GM12878 (cell line): ENCODE results near the gene ZBTB22. TPM values are rescaled to one million over a fixed set of nuclear protein-coding genes. Genes with fewer than 3 reads are reported as not detected.
A peak's percentile ranks its signal among the peaks of the same experiment; 100 is the strongest.

Source experiments
- CBFB ChIP-seq: IDR thresholded peaks from 2 replicates; pipeline ENCODE4 v1.6.1; 2016; ENCODE audit warnings: antibody characterized with exemption, low read depth
- CBX5 ChIP-seq: sonication (generic); IDR thresholded peaks from 2 replicates; pipeline ENCODE4 v1.6.1; 2016; ENCODE audit warnings: low read depth, moderate library complexity, mild to moderate bottlenecking, inconsistent platforms
- CREM ChIP-seq: IDR thresholded peaks from 2 replicates; pipeline ENCODE4 v1.6.1; 2014; ENCODE audit warnings: antibody characterized with exemption, low read depth
- ELK1 ChIP-seq: IDR thresholded peaks from 2 replicates; pipeline ENCODE4 v1.6.1; 2012; ENCODE audit warnings: low read depth, low read length, improper control_type of control experiment
- ESRRA ChIP-seq: IDR thresholded peaks from 2 replicates; pipeline ENCODE4 v1.6.1; 2012; ENCODE audit warnings: mild to moderate bottlenecking, low read length, improper control_type of control experiment
- FOXK2 ChIP-seq: fragments of 450-650 bp; IDR thresholded peaks from 2 replicates; pipeline ENCODE4 v1.6.1; 2017; ENCODE audit warnings: mild to moderate bottlenecking, moderate library complexity
- FOXM1 ChIP-seq: IDR thresholded peaks from 2 replicates; pipeline ENCODE4 v1.6.1; 2012; ENCODE audit warnings: low read depth, mild to moderate bottlenecking, inconsistent platforms, low read length, moderate library complexity
- GABPA ChIP-seq: IDR thresholded peaks from 2 replicates; pipeline ENCODE4 v1.6.1; 2014; ENCODE audit warnings: antibody characterized with exemption, low read depth, mild to moderate bottlenecking, inconsistent platforms
- HDGF ChIP-seq: fragments of 450-650 bp; IDR thresholded peaks from 2 replicates; pipeline ENCODE4 v1.6.1; 2016; ENCODE audit warnings: antibody characterized with exemption
- JUND ChIP-seq: IDR thresholded peaks from 2 replicates; pipeline ENCODE4 v1.6.1; 2012; ENCODE audit warnings: low read depth, mild to moderate bottlenecking, low read length, improper control_type of control experiment, moderate library complexity
- KAT2A ChIP-seq: conservative IDR thresholded peaks from 2 replicates; pipeline ENCODE4 v1.6.1; 2011; ENCODE audit warnings: low read depth, low read length; ENCODE audit not compliant: control insufficient read depth
- KLF5 ChIP-seq: fragments of 450-650 bp; IDR thresholded peaks from 2 replicates; pipeline ENCODE4 v1.6.1; 2014; ENCODE audit warnings: mild to moderate bottlenecking; ENCODE audit not compliant: partially characterized antibody
- MEF2B ChIP-seq: fragments of 450-650 bp; IDR thresholded peaks from 2 replicates; pipeline ENCODE4 v1.6.1; 2018; ENCODE audit warnings: mild to moderate bottlenecking, moderate library complexity; ENCODE audit not compliant: partially characterized antibody, poor library complexity, severe bottlenecking
- MTA2 ChIP-seq: fragments of 450-650 bp; IDR thresholded peaks from 2 replicates; pipeline ENCODE4 v1.6.1; 2016; ENCODE audit warnings: low read depth, mild to moderate bottlenecking, moderate library complexity
- NBN ChIP-seq: fragments of 450-650 bp; IDR thresholded peaks from 2 replicates; pipeline ENCODE4 v1.6.1; 2016
- NR2F1 ChIP-seq: fragments of 450-650 bp; conservative IDR thresholded peaks from 2 replicates; pipeline ENCODE4 v1.6.1; 2017; ENCODE audit warnings: mild to moderate bottlenecking
- PBX3 ChIP-seq: IDR thresholded peaks from 2 replicates; pipeline ENCODE4 v1.6.1; 2011; ENCODE audit warnings: mild to moderate bottlenecking, low read depth, low read length, moderate library complexity; ENCODE audit not compliant: insufficient replicate concordance
- POU2F2 ChIP-seq: IDR thresholded peaks from 3 replicates; pipeline ENCODE4 v1.6.1; 2011; ENCODE audit warnings: low read depth, mild to moderate bottlenecking, low read length, borderline replicate concordance
- RBBP5 ChIP-seq: fragments of 200-600 bp; sonication (generic); conservative IDR thresholded peaks from 2 replicates; pipeline ENCODE4 v1.6.1; 2016
- RFX5 ChIP-seq: IDR thresholded peaks from 2 replicates; pipeline ENCODE4 v1.6.1; 2011; ENCODE audit warnings: low read depth, low read length, improper control_type of control experiment
- SMARCA5 ChIP-seq: fragments of 450-650 bp; IDR thresholded peaks from 2 replicates; pipeline ENCODE4 v1.6.1; 2017; ENCODE audit warnings: mild to moderate bottlenecking
- SREBF1 ChIP-seq: IDR thresholded peaks from 2 replicates; pipeline ENCODE4 v1.6.1; 2012; ENCODE audit warnings: mild to moderate bottlenecking, low read length
- TARDBP ChIP-seq: IDR thresholded peaks from 2 replicates; pipeline ENCODE4 v1.6.1; 2016; ENCODE audit warnings: borderline replicate concordance
- TCF12 ChIP-seq: IDR thresholded peaks from 2 replicates; pipeline ENCODE4 v1.6.1; 2011; ENCODE audit warnings: low read depth, mild to moderate bottlenecking, low read length
- TCF3 ChIP-seq: IDR thresholded peaks from 2 replicates; pipeline ENCODE4 v1.6.1; 2012; ENCODE audit warnings: low read depth, mild to moderate bottlenecking, low read length, borderline replicate concordance; ENCODE audit not compliant: insufficient read depth
- YBX1 ChIP-seq: fragments of 450-650 bp; IDR thresholded peaks from 2 replicates; pipeline ENCODE4 v1.6.1; 2016; ENCODE audit warnings: antibody characterized with exemption
- YY1 ChIP-seq: IDR thresholded peaks from 2 replicates; pipeline ENCODE4 v1.6.1; 2011; ENCODE audit warnings: low read depth, mild to moderate bottlenecking, low read length
- ZBED1 ChIP-seq: IDR thresholded peaks from 2 replicates; pipeline ENCODE4 v1.6.1; 2016; ENCODE audit warnings: borderline replicate concordance
- ZNF622 ChIP-seq: fragments of 450-650 bp; IDR thresholded peaks from 2 replicates; pipeline ENCODE4 v1.6.1; 2017; ENCODE audit warnings: mild to moderate bottlenecking, inconsistent platforms
- polyA plus RNA-seq, 11 experiments: library from polyadenylated mRNA; depleted of rRNA in 4 of 11; unstranded in 6 of 11; stranded (reverse) in 5 of 11; fragments of >200 nt; fragmentation: Nextera tagmentation in 4 of 11; fragmentation: Illumina TruSeq in 1 of 11; extraction: Ambion mirVana in 4 of 11; extraction: Trizol in 1 of 11; gene quantifications; 1 replicate in 1 of 11; 2 replicates in 10 of 11; pipeline versions ENCODE4 v1.2.1 to v1.2.3, GENCODE V29; 2011 to 2016; ENCODE audit warnings: inconsistent platforms in 2 of 11, missing spikeins in 2 of 11, low read depth in 1 of 11
- total RNA-seq, 4 experiments: library from RNA; depleted of rRNA in 3 of 4; stranded (reverse); fragments of >200 nt in 3 of 4; fragmentation: Illumina TruSeq in 1 of 4; extraction: Trizol in 1 of 4; gene quantifications; 2 replicates each; pipeline versions ENCODE4 v1.2.1 to v1.2.3, GENCODE V29; 2013 to 2021

The ZBTB22 gene
- total and polyA plus RNA-seq, 10 of the 15 experiments (the other 5 are each of a cell fraction or from before 2014, with no cell fraction given), result 0.11 to 9.9 (median 4.8) TPM

- TF ChIP-seq TCF12, result peak; percentile 49; the same call in 1 of the 2 replicates
- no peak for TF ChIP-seq GABPA
- no peak for TF ChIP-seq CBX5
- TF ChIP-seq SREBF1, result no peak
- no peak for TF ChIP-seq MTA2
- TF ChIP-seq ELK1, result peak; percentile 69; the same call in 1 of the 2 replicates
- peak; percentile 63 for TF ChIP-seq NBN
- no peak for TF ChIP-seq PBX3
- TF ChIP-seq FOXK2, result no peak
- TF ChIP-seq HDGF, result peak; percentile 51
- peak; percentile 71 for TF ChIP-seq NR2F1
- TF ChIP-seq TCF3, result peak; percentile 71
- TF ChIP-seq RFX5, result no peak
- TF ChIP-seq KAT2A, result no peak
- TF ChIP-seq FOXM1, result no peak
- no peak for TF ChIP-seq KLF5
- no peak for TF ChIP-seq MEF2B
- 0 out of 2 replicates have a peak, but pooled peaks have one; percentile 21 for TF ChIP-seq JUND
- peak; percentile 48; the same call in 2 of the 3 replicates for TF ChIP-seq POU2F2
- TF ChIP-seq YY1, result peak; percentile 73
- TF ChIP-seq CBFB, result no peak
- TF ChIP-seq CREM, result peak; percentile 58
- TF ChIP-seq RBBP5, result no peak
- no peak for TF ChIP-seq TARDBP
- TF ChIP-seq YBX1, result no peak
- TF ChIP-seq ZNF622, result no peak
- TF ChIP-seq ESRRA, result 0 out of 2 replicates have a peak, but pooled peaks have one; percentile 26
- TF ChIP-seq ZBED1, result no peak; the same call in 1 of the 2 replicates
- peak; percentile 72; the same call in 1 of the 2 replicates for TF ChIP-seq SMARCA5
Measured at GRCh38 chr6:33276864-33277662, 40.5 kb downstream of the ZBTB22 start, which contains the start of gene B3GALT4 (continued).
